CD4-positive, CD25-positive, alpha-beta regulatory T cell (primary cell): ENCODE data around the gene COMMD1. TPM values are rescaled to one million over a fixed set of nuclear protein-coding genes. Genes with fewer than 3 reads are reported as not detected.
"Not testable (repeated sequence)": the region's sequence is repeated elsewhere in the genome, so short reads cannot be mapped to it uniquely, and the experiment has no call there.

ENCODE experiments used
- ATAC-seq, 2 donors: fragments of 150-1000 bp; cut with Tn5 transposase; one replicate each; pipeline ENCODE4 v1.10.0; 2021; ENCODE audit warnings: low read depth in 2 of 2, moderate number of reproducible peaks in 2 of 2, moderate library complexity in 1 of 2
- DNase-seq, 3 donors: peaks; one replicate each; pipeline versions ENCODE4 v3.0.0 to v3.0.0-alpha.2; 2012 to 2022; ENCODE audit warnings: mixed read lengths in 1 of 3
- H3K27ac ChIP-seq: one replicate; pipeline ENCODE4 v1.7.0; 2013; ENCODE audit warnings: mild to moderate bottlenecking, low read length; ENCODE audit not compliant: insufficient read depth, poor library complexity, severe bottlenecking
- H3K27me3 ChIP-seq: one replicate; pipeline ENCODE4 v1.7.0; 2013; ENCODE audit warnings: low read length; ENCODE audit not compliant: control insufficient read depth, insufficient read depth
- H3K36me3 ChIP-seq: one replicate; pipeline ENCODE4 v1.7.0; 2013; ENCODE audit warnings: mild to moderate bottlenecking, low read length, moderate library complexity; ENCODE audit not compliant: control insufficient read depth, insufficient read depth
- H3K4me1 ChIP-seq: 2 replicates; pipeline ENCODE4 v1.7.0; 2013; ENCODE audit warnings: mild to moderate bottlenecking, low read length; ENCODE audit not compliant: insufficient read depth, control insufficient read depth, poor library complexity, severe bottlenecking
- H3K4me3 ChIP-seq: one replicate; pipeline ENCODE4 v1.7.0; 2013; ENCODE audit warnings: low read depth, mild to moderate bottlenecking, low read length, moderate library complexity
- H3K9me3 ChIP-seq, 2 experiments: 1 replicate in 1 of 2; 2 replicates in 1 of 2; pipeline ENCODE4 v1.7.0; 2013; ENCODE audit warnings: low read length in 2 of 2, mild to moderate bottlenecking in 1 of 2, moderate library complexity in 1 of 2; ENCODE audit not compliant: control insufficient read depth in 2 of 2
- H3K27ac Mint-ChIP-seq, 3 donors: one replicate each; pipeline ENCODE4 v1.8.0; 2020 to 2022; ENCODE audit warnings: mild to moderate bottlenecking in 3 of 3, mixed read lengths in 3 of 3, moderate library complexity in 2 of 3
- H3K27me3 Mint-ChIP-seq: one replicate; pipeline ENCODE4 v1.8.0; 2022; ENCODE audit warnings: mild to moderate bottlenecking, mixed read lengths
- H3K36me3 Mint-ChIP-seq: one replicate; pipeline ENCODE4 v1.8.0; 2020; ENCODE audit warnings: mixed read lengths
- H3K4me1 Mint-ChIP-seq, 4 donors: one replicate each; pipeline ENCODE4 v1.8.0; 2020 to 2022; ENCODE audit warnings: mixed read lengths in 4 of 4, mild to moderate bottlenecking in 1 of 4
- H3K4me3 Mint-ChIP-seq, 4 donors: one replicate each; pipeline ENCODE4 v1.8.0; 2020 to 2022; ENCODE audit warnings: mild to moderate bottlenecking in 4 of 4, mixed read lengths in 4 of 4, moderate library complexity in 3 of 4
- H3K9me3 Mint-ChIP-seq, 7 donors: one replicate each; pipeline ENCODE4 v1.8.0; 2020 to 2022; ENCODE audit warnings: mixed read lengths in 7 of 7, mild to moderate bottlenecking in 3 of 7, moderate library complexity in 2 of 7
- polyA plus RNA-seq, 4 donors: library from polyadenylated mRNA; unstranded; fragments of 300-500 nt; fragmentation: Illumina TruSeq; gene quantifications; one replicate each; pipeline ENCODE4 v1.2.3, GENCODE V29; 2021
- total RNA-seq: library from RNA; stranded (reverse); gene quantifications from one replicate; pipeline ENCODE4 v1.2.3, GENCODE V29; 2022

COMMD1 gene
- total and polyA plus RNA-seq, 5 donors from 2014 or later: 21.4 to 79.2 (median 55.0) TPM

- Histone ChIP-seq H3K36me3 (no peaks in the 10 kb centered on the region), H3K27me3 (no peaks in the 10 kb centered on the region), H3K27ac (no peak overlapping the region), H3K4me1 (no peaks in the 10 kb centered on the region), H3K9me3 (no peaks in the 10 kb centered on the region), H3K4me3 (no peak overlapping the region)
- Mint-ChIP-seq H3K9me3 (peaks cover 0 to 1% (median 0%) of the 10 kb centered on the region in 7 donors), H3K4me1 (peaks cover 4 to 18% (median 8%) of the 10 kb centered on the region in 4 donors), H3K36me3 (peaks cover 26% of the 10 kb centered on the region), H3K27ac (peak overlapping the region in 1 of 3 donors; percentile 77), H3K4me3 (no peak overlapping the region), H3K27me3 (no peaks in the 10 kb centered on the region)
- ATAC-seq: no peak
- no peak for DNase-seq
These were observed 211.5 kb downstream of the COMMD1 start for GRCh38 chr2:62116983-62117382.

- no peaks in the 10 kb centered on the region for H3K36me3 ChIP-seq
- H3K4me3 ChIP-seq: no peak overlapping the region
- Mint-ChIP-seq H3K4me1 (peaks cover 4 to 18% (median 8%) of the 10 kb centered on the region in 4 donors), H3K9me3 (peaks cover 0 to 2% (median 0%) of the 10 kb centered on the region in 7 donors), H3K27me3 (no peaks in the 10 kb centered on the region), H3K36me3 (peaks cover 29% of the 10 kb centered on the region), H3K27ac (no peak overlapping the region), H3K4me3 (no peak overlapping the region)
- DNase-seq (no peak), ATAC-seq (no peak)
- no peaks in the 10 kb centered on the region for H3K27me3 ChIP-seq
- H3K4me1 ChIP-seq: no peaks in the 10 kb centered on the region
- H3K9me3 ChIP-seq: no peaks in the 10 kb centered on the region
- no peak overlapping the region for H3K27ac ChIP-seq
These were observed 212.7 kb downstream of the COMMD1 start for GRCh38 chr2:62118160-62118559.

- Mint-ChIP-seq H3K9me3 (peaks cover 0 to 2% (median 0%) of the 10 kb centered on the region in 7 donors), H3K36me3 (peaks cover 29% of the 10 kb centered on the region), H3K4me3 (no peak overlapping the region), H3K4me1 (peaks cover 4 to 18% (median 8%) of the 10 kb centered on the region in 4 donors), H3K27ac (peak overlapping the region in 1 of 3 donors; percentile 60), H3K27me3 (no peaks in the 10 kb centered on the region)
- Histone ChIP-seq H3K27me3 (no peaks in the 10 kb centered on the region), H3K9me3 (no peaks in the 10 kb centered on the region), H3K4me3 (no peak overlapping the region), H3K36me3 (no peaks in the 10 kb centered on the region), H3K4me1 (no peaks in the 10 kb centered on the region), H3K27ac (no peak overlapping the region)
- no peak for DNase-seq
- no peak for ATAC-seq
These were observed 214.0 kb downstream of the COMMD1 start for GRCh38 chr2:62119311-62119974.

GRCh38 chr2:62126239-62126638 is 220.8 kb downstream of the COMMD1 start:
- not testable (repeated sequence) for H3K4me3 ChIP-seq, ATAC-seq, H3K4me3 Mint-ChIP-seq, H3K9me3 Mint-ChIP-seq, H3K4me1 ChIP-seq, H3K9me3 ChIP-seq, H3K27ac ChIP-seq, H3K27me3 ChIP-seq, H3K36me3 Mint-ChIP-seq, DNase-seq, H3K27me3 Mint-ChIP-seq, H3K27ac Mint-ChIP-seq, H3K36me3 ChIP-seq
- peaks cover 9 to 14% (median 12%) of the 10 kb centered on the region in 4 donors for H3K4me1 Mint-ChIP-seq

- H3K36me3 Mint-ChIP-seq: peaks cover 42% of the 10 kb centered on the region
- H3K27ac ChIP-seq: no peak overlapping the region
- no peaks in the 10 kb centered on the region for H3K27me3 Mint-ChIP-seq
- H3K27ac Mint-ChIP-seq: no peak overlapping the region
- ATAC-seq (no peak), DNase-seq (no peak)
- H3K27me3 ChIP-seq: no peaks in the 10 kb centered on the region
- peaks cover 0 to 4% (median 0%) of the 10 kb centered on the region in 4 donors for H3K4me1 Mint-ChIP-seq
- H3K4me3 ChIP-seq: no peak overlapping the region
- H3K9me3 Mint-ChIP-seq: peaks cover 0 to 2% (median 0%) of the 10 kb centered on the region in 7 donors
- H3K4me3 Mint-ChIP-seq: no peak overlapping the region
- H3K9me3 ChIP-seq: no peaks in the 10 kb centered on the region
- no peaks in the 10 kb centered on the region for H3K36me3 ChIP-seq
- H3K4me1 ChIP-seq: no peaks in the 10 kb centered on the region
These were observed 227.9 kb downstream of the COMMD1 start for GRCh38 chr2:62133320-62133823.

- peaks cover 43% of the 10 kb centered on the region for H3K36me3 Mint-ChIP-seq
- Histone ChIP-seq H3K27ac (no peak overlapping the region), H3K36me3 (no peaks in the 10 kb centered on the region), H3K27me3 (no peaks in the 10 kb centered on the region), H3K4me3 (no peak overlapping the region), H3K4me1 (no peaks in the 10 kb centered on the region), H3K9me3 (no peaks in the 10 kb centered on the region)
- H3K27me3 Mint-ChIP-seq: no peaks in the 10 kb centered on the region
- peaks cover 0 to 2% (median 0%) of the 10 kb centered on the region in 7 donors for H3K9me3 Mint-ChIP-seq
- H3K4me1 Mint-ChIP-seq: peaks cover 0 to 5% (median 2%) of the 10 kb centered on the region in 4 donors
- ATAC-seq: no peak
- H3K4me3 Mint-ChIP-seq: no peak overlapping the region
- no peak for DNase-seq
- H3K27ac Mint-ChIP-seq: no peak overlapping the region
These were observed 231.7 kb downstream of the COMMD1 start for GRCh38 chr2:62136956-62137830.

- Histone ChIP-seq H3K36me3 (no peaks in the 10 kb centered on the region), H3K4me1 (no peaks in the 10 kb centered on the region), H3K4me3 (no peak overlapping the region), H3K9me3 (no peaks in the 10 kb centered on the region), H3K27ac (no peak overlapping the region), H3K27me3 (no peaks in the 10 kb centered on the region)
- DNase-seq: peak in 1 of 3 donors; percentile 25
- Mint-ChIP-seq H3K36me3 (peaks cover 28% of the 10 kb centered on the region), H3K27ac (no peak overlapping the region), H3K9me3 (peaks cover 0 to 5% (median 0%) of the 10 kb centered on the region in 7 donors), H3K4me1 (peaks cover 0 to 5% (median 2%) of the 10 kb centered on the region in 4 donors), H3K4me3 (peak overlapping the region in 1 of 4 donors; percentile 32), H3K27me3 (no peaks in the 10 kb centered on the region)
- no peak for ATAC-seq
These were observed 235.1 kb downstream of the COMMD1 start for GRCh38 chr2:62140426-62141141.
